Activated T-helper 2 cell treated with anti-CD3 and anti-CD28 coated beads, Interferon-gamma antibody, Interleukin-2, Interleukin-4, amounts not matched to agents 10 μg/mL and 5 μg/mL and 100 μg/mL, durations not matched to agents 14 hours and 24 hours and 36 hours (primary cell): Measurements from ENCODE around the gene ANKRD11. TPM values are rescaled to one million over a fixed set of nuclear protein-coding genes. Genes with fewer than 3 reads are reported as not detected.
"Not testable (repeated sequence)": the region's sequence is repeated elsewhere in the genome, so short reads cannot be mapped to it uniquely, and the experiment has no call there.

ENCODE experiments used
- DNase-seq: peaks from one replicate; pipeline ENCODE4 v3.0.0; 2021; ENCODE audit warnings: low spot score
- H3K27ac Mint-ChIP-seq: one replicate; pipeline ENCODE4 v1.8.0; 2021; ENCODE audit warnings: mixed read lengths
- H3K27me3 Mint-ChIP-seq: one replicate; pipeline ENCODE4 v1.8.0; 2021; ENCODE audit warnings: low read depth, mixed read lengths
- H3K36me3 Mint-ChIP-seq: one replicate; pipeline ENCODE4 v1.8.0; 2021; ENCODE audit warnings: low read depth, mixed read lengths
- H3K4me1 Mint-ChIP-seq: one replicate; pipeline ENCODE4 v1.8.0; 2021; ENCODE audit warnings: low read depth, mixed read lengths
- H3K4me3 Mint-ChIP-seq: one replicate; pipeline ENCODE4 v1.8.0; 2021; ENCODE audit warnings: low read depth, mild to moderate bottlenecking, moderate library complexity, mixed read lengths
- H3K9me3 Mint-ChIP-seq: one replicate; pipeline ENCODE4 v1.8.0; 2021; ENCODE audit warnings: mixed read lengths
- intact Hi-C: fragments of 100-400 bp; cut with micrococcal nuclease; formaldehyde crosslinking; loops from one replicate; pipeline ENCODE4 v1.15.1; 2023
- total RNA-seq: library from RNA; stranded (reverse); gene quantifications from 2 replicates; pipeline ENCODE4 v1.2.3, GENCODE V29; 2022

Gene ANKRD11
- total RNA-seq, 1 donor from 2014 or later, result 144 TPM

- Mint-ChIP-seq H3K9me3 (no peaks in the 10 kb centered on the region), H3K36me3 (peaks cover 41% of the 10 kb centered on the region), H3K27me3 (no peaks in the 10 kb centered on the region), H3K4me1 (peaks cover 59% of the 10 kb centered on the region), H3K4me3 (no peak overlapping the region), H3K27ac (no peak overlapping the region)
- intact Hi-C loops, result loop anchor here (10.0 kb wide), 1 partner anchor 57 kb away; no protein-coding TSS in a partner anchor
- no peak for DNase-seq
Observed at GRCh38 chr16:89312194-89312593, 178.2 kb downstream of the ANKRD11 start.

- Mint-ChIP-seq H3K4me1 (peaks cover 55% of the 10 kb centered on the region), H3K4me3 (no peak overlapping the region), H3K36me3 (peaks cover 41% of the 10 kb centered on the region), H3K27me3 (no peaks in the 10 kb centered on the region), H3K9me3 (no peaks in the 10 kb centered on the region), H3K27ac (peak overlapping the region; percentile 56)
- intact Hi-C loops, result loop anchor here (10.0 kb wide), 1 partner anchor 57 kb away; no protein-coding TSS in a partner anchor
- DNase-seq, result no peak
Observed at GRCh38 chr16:89311636-89312035, 178.7 kb downstream of the ANKRD11 start.

DNA sequence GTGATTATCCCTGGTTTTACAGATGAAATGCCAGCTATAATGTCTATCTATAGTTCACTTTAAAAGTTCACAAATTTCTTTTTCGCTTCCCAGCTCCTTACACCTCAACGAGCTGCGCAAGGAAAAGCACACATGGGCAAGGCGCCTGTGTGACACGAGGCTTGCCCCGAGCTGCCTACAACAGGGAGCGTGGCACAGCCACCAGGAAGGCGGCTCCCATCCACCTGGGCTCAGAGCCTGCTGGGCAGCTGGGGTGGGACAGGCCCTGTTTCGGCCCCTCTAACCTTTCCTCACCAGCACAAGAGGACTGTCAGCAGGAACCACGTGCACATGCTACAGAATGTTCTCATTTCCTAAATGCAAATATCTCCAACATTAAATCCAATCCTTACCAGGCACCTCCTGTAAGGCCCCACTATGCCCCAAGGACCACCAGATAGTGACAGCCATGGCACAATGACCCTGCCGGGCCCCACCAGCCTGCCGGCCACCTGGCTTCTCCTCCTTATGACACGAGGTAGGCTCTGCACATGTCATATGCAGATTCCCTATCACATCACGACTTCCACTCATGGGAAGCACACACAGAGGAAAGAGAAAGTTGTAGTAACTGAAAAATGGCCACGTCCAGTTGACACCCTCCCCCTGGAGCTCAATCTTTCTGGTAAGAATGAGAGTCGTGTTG, 180.8 kb downstream of the ANKRD11 start:
- intact Hi-C loops, result loop anchor here (10.0 kb wide), 1 partner anchor 55 kb away; no protein-coding TSS in a partner anchor
- Mint-ChIP-seq H3K4me3 (no peak overlapping the region), H3K9me3 (no peaks in the 10 kb centered on the region), H3K4me1 (peaks cover 35% of the 10 kb centered on the region), H3K36me3 (peaks cover 39% of the 10 kb centered on the region), H3K27ac (no peak overlapping the region), H3K27me3 (no peaks in the 10 kb centered on the region)
- DNase-seq, result no peak

DNA sequence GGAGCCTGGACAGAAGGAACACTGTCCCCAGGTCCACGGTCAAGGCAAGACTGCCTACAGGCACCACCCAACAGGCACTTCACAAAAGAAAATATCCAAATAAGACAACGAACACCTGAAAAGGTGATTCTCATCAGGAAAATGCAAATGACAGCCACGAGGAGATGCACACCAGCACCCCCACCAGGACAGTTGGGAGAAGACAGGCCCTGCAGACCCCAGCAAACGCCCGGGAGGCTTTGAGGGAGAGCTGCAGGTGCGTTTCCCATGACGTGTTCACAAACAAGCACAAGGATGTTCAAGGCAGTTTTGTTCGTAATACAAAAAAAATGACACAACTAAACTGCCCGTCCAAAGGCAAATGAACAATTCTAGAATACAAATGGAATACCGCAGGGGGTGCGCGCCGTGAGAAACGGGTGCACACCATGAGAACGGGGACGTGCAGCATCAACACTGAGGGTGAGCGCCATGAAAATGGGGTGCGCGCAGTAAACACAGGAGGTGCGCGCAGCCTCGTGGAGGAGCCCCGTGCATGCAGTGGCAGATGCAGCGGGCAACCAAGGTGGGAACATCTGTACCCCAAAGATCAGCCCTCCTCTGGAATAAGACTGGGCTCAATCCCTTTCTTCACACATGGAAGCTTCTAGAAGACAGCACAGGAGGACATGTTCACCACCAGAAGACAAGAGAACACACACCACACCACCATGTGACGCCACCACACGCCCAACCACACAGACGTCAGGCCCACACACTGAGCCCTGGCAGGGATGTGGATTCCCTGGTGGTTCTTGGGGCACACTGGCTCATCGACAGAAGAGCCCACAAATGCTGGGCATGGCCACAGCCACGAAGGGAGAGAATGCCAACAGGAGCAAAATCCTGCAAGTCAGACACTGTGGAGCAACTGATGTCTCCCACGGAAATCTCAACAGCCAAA, 181.7 kb downstream of the ANKRD11 start:
- intact Hi-C loops, result no loop called here
- Mint-ChIP-seq H3K4me3 (no peak overlapping the region), H3K9me3 (no peaks in the 10 kb centered on the region), H3K4me1 (peaks cover 28% of the 10 kb centered on the region), H3K27ac (peak overlapping the region; percentile 57), H3K27me3 (no peaks in the 10 kb centered on the region), H3K36me3 (peaks cover 40% of the 10 kb centered on the region)
- no peak for DNase-seq

GRCh38 chr16:89307421-89307805, 182.9 kb downstream of the ANKRD11 start:
- no peak for DNase-seq
- H3K4me1 Mint-ChIP-seq, result peaks cover 28% of the 10 kb centered on the region
- peaks cover 51% of the 10 kb centered on the region for H3K36me3 Mint-ChIP-seq
- H3K27me3 Mint-ChIP-seq, result no peaks in the 10 kb centered on the region
- H3K4me3 Mint-ChIP-seq, result no peak overlapping the region
- peak overlapping the region; percentile 28 for H3K27ac Mint-ChIP-seq
- no peaks in the 10 kb centered on the region for H3K9me3 Mint-ChIP-seq
- intact Hi-C loops, result no loop called here

GRCh38 chr16:89306457-89307420, 183.6 kb downstream of the ANKRD11 start:
- Mint-ChIP-seq H3K4me1 (peaks cover 28% of the 10 kb centered on the region), H3K36me3 (peaks cover 52% of the 10 kb centered on the region), H3K27ac (peak overlapping the region; percentile 28)
- intact Hi-C loops, H3K9me3 Mint-ChIP-seq, DNase-seq, H3K27me3 Mint-ChIP-seq, H3K4me3 Mint-ChIP-seq: not testable (repeated sequence)

DNA sequence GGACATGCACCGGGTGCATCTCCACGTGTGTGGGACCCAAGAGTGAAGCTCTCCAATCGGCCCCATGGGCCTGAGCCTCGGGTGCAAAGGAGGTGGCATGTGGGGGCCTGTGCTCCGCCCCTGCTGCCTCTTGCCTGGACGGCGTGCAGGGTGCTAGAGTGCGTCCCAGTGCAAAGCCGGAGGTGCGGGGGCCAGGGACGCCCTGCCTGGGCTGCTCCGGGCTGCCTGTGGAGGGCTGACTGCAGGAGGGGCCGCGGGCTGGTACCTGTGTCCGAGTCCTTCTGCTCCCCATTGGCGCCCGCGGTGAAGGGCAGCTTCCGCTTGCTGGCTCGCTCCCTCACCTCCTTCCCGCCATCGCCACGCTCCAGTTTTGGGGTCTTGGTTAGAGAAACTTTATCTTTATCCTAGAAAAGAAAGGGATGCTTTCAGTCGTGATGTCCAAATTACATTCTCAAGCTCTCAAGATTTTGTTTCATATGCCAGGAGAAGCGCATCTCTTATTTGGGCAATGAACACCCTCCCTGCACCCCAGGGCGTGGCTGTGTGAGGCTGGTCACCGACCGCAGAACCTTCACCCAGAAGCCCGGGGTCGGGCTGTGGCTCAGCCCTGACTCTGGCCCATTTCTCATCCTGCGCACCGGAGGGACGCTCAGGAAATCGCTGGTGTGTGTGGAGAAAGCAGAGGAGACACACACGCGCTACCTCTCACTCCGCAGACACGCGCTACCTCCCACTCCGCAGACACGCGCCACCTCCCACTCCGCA, 185.2 kb downstream of the ANKRD11 start:
- H3K9me3 Mint-ChIP-seq, result no peaks in the 10 kb centered on the region
- H3K4me1 Mint-ChIP-seq, result peaks cover 20% of the 10 kb centered on the region
- intact Hi-C loops, result no loop called here
- no peaks in the 10 kb centered on the region for H3K27me3 Mint-ChIP-seq
- no peak overlapping the region for H3K4me3 Mint-ChIP-seq
- H3K36me3 Mint-ChIP-seq, result peaks cover 50% of the 10 kb centered on the region
- no peak for DNase-seq
- no peak overlapping the region for H3K27ac Mint-ChIP-seq

GRCh38 chr16:89304181-89304851, 186.0 kb downstream of the ANKRD11 start:
- H3K27me3 Mint-ChIP-seq, result no peaks in the 10 kb centered on the region
- no peak overlapping the region for H3K4me3 Mint-ChIP-seq

GRCh38 chr16:89303617-89304016, 186.7 kb downstream of the ANKRD11 start:
- Mint-ChIP-seq H3K36me3 (peaks cover 44% of the 10 kb centered on the region), H3K4me3 (no peak overlapping the region), H3K27me3 (no peaks in the 10 kb centered on the region), H3K9me3 (no peaks in the 10 kb centered on the region), H3K27ac (no peak overlapping the region), H3K4me1 (peaks cover 10% of the 10 kb centered on the region)
- no peak for DNase-seq
- intact Hi-C loops, result no loop called here

More at GRCh38 chr16:89304181-89304851, 186.0 kb downstream of the ANKRD11 start:
- intact Hi-C loops, result no loop called here
- H3K36me3 Mint-ChIP-seq, result peaks cover 45% of the 10 kb centered on the region
- peak overlapping the region; percentile 24 for H3K27ac Mint-ChIP-seq
- H3K9me3 Mint-ChIP-seq, result no peaks in the 10 kb centered on the region
- H3K4me1 Mint-ChIP-seq, result peaks cover 15% of the 10 kb centered on the region
- no peak for DNase-seq

GRCh38 chr16:89300976-89301360, 189.4 kb downstream of the ANKRD11 start:
- Mint-ChIP-seq H3K4me3 (no peak overlapping the region), H3K27ac (no peak overlapping the region), H3K9me3 (no peaks in the 10 kb centered on the region), H3K27me3 (no peaks in the 10 kb centered on the region), H3K36me3 (peaks cover 49% of the 10 kb centered on the region), H3K4me1 (peaks cover 17% of the 10 kb centered on the region)
- intact Hi-C loops, result no loop called here
- no peak for DNase-seq

GRCh38 chr16:89300311-89300975, 189.9 kb downstream of the ANKRD11 start:
- Mint-ChIP-seq H3K4me3 (no peak overlapping the region), H3K36me3 (peaks cover 49% of the 10 kb centered on the region), H3K27ac (no peak overlapping the region), H3K4me1 (peaks cover 17% of the 10 kb centered on the region), H3K27me3 (no peaks in the 10 kb centered on the region), H3K9me3 (no peaks in the 10 kb centered on the region)
- intact Hi-C loops, result no loop called here
- no peak for DNase-seq
